GM12872 (cell line): Measurements from ENCODE around the gene SH3RF2.
A peak's percentile ranks its signal among the peaks of the same experiment; 100 is the strongest.

Experiments used
- TF ChIP-seq, protein P1 (sequence below): IDR thresholded peaks from 3 replicates; pipeline ENCODE4 v1.5.1; 2011; ENCODE audit warnings: low read depth, mild to moderate bottlenecking, low read length, moderate library complexity; ENCODE audit not compliant: insufficient read depth

SH3RF2 gene

DNA sequence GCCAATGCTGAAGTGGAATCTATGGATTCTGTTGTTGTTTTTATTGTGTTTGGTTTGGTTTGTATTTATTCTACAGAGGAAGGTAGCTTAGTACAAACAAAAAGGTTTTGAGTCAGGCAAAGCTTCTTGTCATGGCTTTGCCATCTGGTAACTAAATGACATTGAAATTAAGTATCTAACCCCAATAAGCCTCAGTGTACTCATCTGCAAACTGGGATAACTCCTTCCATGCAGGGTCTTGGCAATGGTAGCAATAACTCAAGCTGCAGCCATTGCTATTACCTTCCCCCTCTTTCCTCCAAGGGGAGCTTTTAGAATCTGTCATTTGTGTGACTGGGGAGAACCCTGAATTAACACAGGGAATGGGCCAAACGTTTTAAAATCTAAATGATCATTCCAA, 89.3 kb downstream of the SH3RF2 start:
- TF ChIP-seq, protein P1, sequence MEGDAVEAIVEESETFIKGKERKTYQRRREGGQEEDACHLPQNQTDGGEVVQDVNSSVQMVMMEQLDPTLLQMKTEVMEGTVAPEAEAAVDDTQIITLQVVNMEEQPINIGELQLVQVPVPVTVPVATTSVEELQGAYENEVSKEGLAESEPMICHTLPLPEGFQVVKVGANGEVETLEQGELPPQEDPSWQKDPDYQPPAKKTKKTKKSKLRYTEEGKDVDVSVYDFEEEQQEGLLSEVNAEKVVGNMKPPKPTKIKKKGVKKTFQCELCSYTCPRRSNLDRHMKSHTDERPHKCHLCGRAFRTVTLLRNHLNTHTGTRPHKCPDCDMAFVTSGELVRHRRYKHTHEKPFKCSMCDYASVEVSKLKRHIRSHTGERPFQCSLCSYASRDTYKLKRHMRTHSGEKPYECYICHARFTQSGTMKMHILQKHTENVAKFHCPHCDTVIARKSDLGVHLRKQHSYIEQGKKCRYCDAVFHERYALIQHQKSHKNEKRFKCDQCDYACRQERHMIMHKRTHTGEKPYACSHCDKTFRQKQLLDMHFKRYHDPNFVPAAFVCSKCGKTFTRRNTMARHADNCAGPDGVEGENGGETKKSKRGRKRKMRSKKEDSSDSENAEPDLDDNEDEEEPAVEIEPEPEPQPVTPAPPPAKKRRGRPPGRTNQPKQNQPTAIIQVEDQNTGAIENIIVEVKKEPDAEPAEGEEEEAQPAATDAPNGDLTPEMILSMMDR = no peak

DNA sequence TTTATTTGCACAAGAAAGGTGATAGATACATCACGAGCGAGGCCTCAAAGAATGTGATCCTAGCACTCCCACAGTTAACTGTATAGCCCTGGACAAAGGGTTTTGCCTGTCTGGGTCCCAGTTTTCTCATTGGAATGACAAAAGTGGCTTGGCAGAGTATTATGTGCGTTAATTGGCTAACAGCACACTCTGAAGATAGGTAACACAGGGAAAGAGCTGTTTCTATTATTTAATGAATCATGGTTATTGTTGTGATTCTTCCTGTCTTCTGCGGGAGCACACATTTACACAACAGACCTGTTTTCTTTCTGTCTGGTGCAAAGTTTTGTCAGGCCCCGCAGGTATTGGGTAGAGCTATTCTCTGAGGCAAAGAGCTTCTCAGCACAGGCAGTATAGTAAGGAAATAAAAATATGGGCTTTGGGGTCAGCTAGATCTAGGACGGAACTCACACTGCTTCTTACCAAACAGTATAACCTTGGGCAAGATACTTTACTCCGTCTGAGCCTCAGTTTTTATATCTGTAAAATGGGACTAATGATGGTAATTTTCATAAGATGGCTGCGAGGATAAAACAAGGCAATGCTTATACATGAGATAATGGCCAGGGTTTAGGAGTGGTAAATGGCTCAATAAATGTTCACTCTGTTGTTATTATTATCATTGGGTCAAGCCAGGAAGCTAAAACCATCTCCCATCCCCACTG, 90.1 kb downstream of the SH3RF2 start:
- TF ChIP-seq, protein P1 = no peak

DNA sequence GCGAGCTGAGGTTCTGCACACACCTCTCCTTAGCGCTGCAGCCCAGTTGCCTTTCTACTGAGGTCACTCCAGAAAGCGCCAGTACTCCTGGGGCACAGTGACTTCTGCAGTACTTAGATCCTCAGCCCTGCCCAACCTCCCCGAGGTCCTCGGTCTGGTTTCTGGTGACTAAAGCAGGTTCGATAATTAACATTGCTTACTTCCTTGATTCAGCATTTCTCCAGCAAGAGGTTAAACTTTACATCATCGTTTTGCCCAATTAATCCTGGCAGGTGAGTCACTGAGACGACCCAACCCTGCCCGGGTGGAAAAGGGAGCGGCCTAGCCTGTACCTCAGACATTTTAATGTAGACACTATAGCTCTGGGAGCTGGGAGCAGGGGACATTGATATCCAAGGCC, 91.4 kb downstream of the SH3RF2 start:
- TF ChIP-seq, protein P1 = no peak

DNA sequence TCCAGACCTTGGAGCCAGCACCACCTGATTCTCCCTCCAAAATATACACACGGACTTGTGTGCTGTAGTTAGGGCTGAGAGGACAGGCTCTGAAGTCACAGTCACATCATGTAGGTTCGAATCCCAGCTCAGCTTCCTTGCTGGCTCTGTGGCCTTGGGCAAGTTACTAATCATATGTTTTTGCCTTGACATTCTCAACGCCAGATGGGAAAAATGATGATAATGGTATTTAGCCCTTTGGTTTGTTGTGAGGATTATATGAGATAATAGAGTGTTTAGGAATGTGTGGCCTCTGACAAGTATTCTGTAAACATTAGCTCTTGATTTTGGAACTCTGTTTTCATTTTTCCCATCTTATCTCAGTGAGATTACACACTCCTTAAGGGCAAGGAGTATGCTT, 96.5 kb downstream of the SH3RF2 start:
- TF ChIP-seq, protein P1 = no peak

DNA sequence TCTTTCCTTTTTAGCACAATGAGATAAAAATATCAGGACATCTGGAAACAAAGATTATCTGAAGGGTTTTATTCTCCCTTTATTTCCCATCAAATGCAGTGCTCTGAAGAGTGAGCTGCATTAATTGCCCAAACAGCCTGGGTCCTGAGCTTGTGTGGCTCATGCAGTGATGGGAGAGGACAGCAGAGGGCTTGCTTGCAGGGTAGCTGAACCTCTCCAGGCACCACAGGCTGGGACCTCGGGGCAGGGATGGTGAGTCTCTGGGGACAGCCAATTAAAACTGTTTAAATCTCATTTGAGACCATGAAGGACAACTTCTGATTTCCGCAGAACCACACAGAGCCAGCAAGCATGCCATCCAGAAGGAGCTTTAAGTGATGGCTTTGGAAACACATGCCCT, 97.7 kb downstream of the SH3RF2 start:
- TF ChIP-seq, protein P1 = 0 out of 3 replicates have a peak, but pooled peaks have one; percentile 11

DNA sequence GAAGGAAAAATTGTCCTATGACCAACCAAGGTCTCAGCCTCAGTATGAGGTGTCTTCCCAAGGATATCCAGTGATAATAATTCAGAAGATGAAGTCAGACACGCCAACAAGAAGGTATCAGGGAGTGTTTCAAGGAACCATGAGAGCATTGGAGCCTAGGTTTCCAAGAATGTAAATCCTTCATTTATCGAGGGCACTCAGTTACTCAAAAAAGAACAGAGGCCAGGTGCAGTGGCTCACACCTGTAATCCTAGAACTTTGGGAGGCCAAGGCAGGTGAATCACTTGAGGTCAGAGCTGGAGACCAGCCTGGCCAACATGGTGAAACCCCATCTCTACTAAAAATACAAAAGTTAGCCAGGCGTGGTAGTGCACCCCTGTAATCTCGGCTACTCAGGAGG, 98.2 kb downstream of the SH3RF2 start:
- TF ChIP-seq, protein P1 = no peak

DNA sequence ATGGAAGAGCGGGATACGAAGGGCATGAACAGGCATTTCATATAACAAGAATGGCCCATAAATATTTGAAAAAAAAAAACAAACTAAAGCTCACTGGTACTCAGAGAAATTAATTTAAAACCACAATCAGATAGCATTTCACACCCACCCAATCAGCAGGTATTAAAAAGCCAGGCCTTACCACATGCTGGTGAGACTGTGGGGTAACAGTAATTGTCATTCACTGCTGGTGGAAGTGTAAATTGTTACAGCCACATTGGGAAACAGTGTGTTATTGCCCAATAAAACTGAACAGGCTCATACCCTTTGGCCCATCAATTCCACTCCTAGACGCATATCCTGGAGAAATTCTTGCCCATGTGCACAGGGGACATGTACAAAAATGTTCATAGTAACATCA, 103.0 kb downstream of the SH3RF2 start:
- TF ChIP-seq, protein P1 = no peak
